H1 (cell line): ENCODE measurements around the gene SERTAD2.

Source experiments
- CTCF ChIP-seq, 3 experiments: IDR thresholded peaks; 1 replicate in 2 of 3; 2 replicates in 1 of 3; pipeline versions ENCODE4 v1.5.1 to v1.6.1; 2011; ENCODE audit warnings: low read length in 3 of 3, mild to moderate bottlenecking in 3 of 3, inconsistent platforms in 2 of 3, low read depth in 1 of 3, moderate library complexity in 1 of 3; ENCODE audit not compliant: insufficient read depth in 1 of 3; ENCODE audit errors: control extremely low read depth in 1 of 3
- PHF8 ChIP-seq: fragments of 200-600 bp; sonication (generic); conservative IDR thresholded peaks from 2 replicates; pipeline ENCODE4 v1.7.1; 2012; ENCODE audit warnings: low read depth, mild to moderate bottlenecking, inconsistent platforms, low read length, moderate library complexity

GRCh38 chr2:64698177-64698643, 44.5 kb upstream of the SERTAD2 start:
- TF ChIP-seq CTCF (IDR thresholded peaks at IDR 0.05; ENCODE audit: control extremely low read depth in 1 of 3, insufficient read depth in 1 of 3, low read depth in 1 of 3, low read length in 3 of 3), result no peak
- TF ChIP-seq PHF8, result no peak
